Hematopoietic multipotent progenitor cell treated with erythropoietin and hydrocortisone succinate and interleukin-3 and kit ligand, for 6 days (in vitro differentiated cells): ENCODE data around the gene CDK14.

ENCODE experiments used
- DNase-seq: peaks from one replicate; pipeline ENCODE4 v3.0.0-alpha.2; 2015

The CDK14 gene

GRCh38 chr7:90923541-90923997, 327.4 kb downstream of the CDK14 start:
- no peak for DNase-seq

GRCh38 chr7:90928700-90929424, 332.7 kb downstream of the CDK14 start:
- peak; percentile 6 for DNase-seq

GRCh38 chr7:90931986-90932916, 336.1 kb downstream of the CDK14 start:
- no peak for DNase-seq

GRCh38 chr7:90933041-90933440, 336.9 kb downstream of the CDK14 start:
- DNase-seq = no peak

GRCh38 chr7:90933984-90934383, 337.9 kb downstream of the CDK14 start:
- no peak for DNase-seq

GRCh38 chr7:90938371-90938770, 342.2 kb downstream of the CDK14 start:
- DNase-seq = no peak

- DNase-seq = no peak
These were observed 343.5 kb downstream of the CDK14 start for GRCh38 chr7:90939666-90940065.

- no peak for DNase-seq
These were observed 347.9 kb downstream of the CDK14 start for GRCh38 chr7:90944021-90944420.

GRCh38 chr7:90945104-90945787, 349.1 kb downstream of the CDK14 start:
- DNase-seq = no peak

GRCh38 chr7:90946730-90947501, 350.8 kb downstream of the CDK14 start:
- no peak for DNase-seq

GRCh38 chr7:90948085-90948484, 352.0 kb downstream of the CDK14 start:
- DNase-seq = no peak

GRCh38 chr7:90951229-90951628, 355.1 kb downstream of the CDK14 start:
- no peak for DNase-seq

GRCh38 chr7:90951986-90952954, 356.1 kb downstream of the CDK14 start:
- DNase-seq = no peak

GRCh38 chr7:90955641-90956207, 359.6 kb downstream of the CDK14 start:
- DNase-seq = no peak

- DNase-seq = no peak
These were observed 361.8 kb downstream of the CDK14 start for GRCh38 chr7:90957883-90958282.

GRCh38 chr7:90958647-90959046, 362.5 kb downstream of the CDK14 start:
- no peak for DNase-seq

- DNase-seq = no peak
These were observed 365.1 kb downstream of the CDK14 start for GRCh38 chr7:90961037-90961725.

- no peak for DNase-seq
These were observed 369.1 kb downstream of the CDK14 start for GRCh38 chr7:90965211-90965610.

GRCh38 chr7:90966346-90966745, 370.2 kb downstream of the CDK14 start:
- DNase-seq = no peak

- no peak for DNase-seq
These were observed 372.8 kb downstream of the CDK14 start for GRCh38 chr7:90968871-90969270.
